Measurements from ENCODE around the gene KATNAL2. TPM values are rescaled to one million over a fixed set of nuclear protein-coding genes. Genes with fewer than 3 reads are reported as not detected.
"Not testable (repeated sequence)": the region's sequence is repeated elsewhere in the genome, so short reads cannot be mapped to it uniquely, and the experiment has no call there.

KATNAL2 gene
- total and polyA plus RNA-seq, 7 experiments from 2014 or later: 1.1 to 2.8 (median 1.7) TPM; not detected in 2

- POLR2A ChIA-PET; H3K27ac ChIP-seq (ENCODE audit: low read depth, low read length); CTCF ChIA-PET; intact Hi-C loops (cut with micrococcal nuclease); H3K27me3 Mint-ChIP-seq; ATAC-seq; H3K27me3 ChIP-seq (ENCODE audit: control insufficient read depth in 2 of 2, insufficient read depth in 2 of 2, low read length in 2 of 2); H3K4me3 ChIP-seq (ENCODE audit: low read length); H3K4me3 Mint-ChIP-seq; H3K4me1 Mint-ChIP-seq; H3K27ac Mint-ChIP-seq; H3K4me1 ChIP-seq (ENCODE audit: control insufficient read depth in 2 of 2, insufficient read depth in 2 of 2, low read length in 2 of 2); H3K36me3 Mint-ChIP-seq; H3K9me3 ChIP-seq (ENCODE audit: control insufficient read depth in 2 of 3, low read length in 3 of 3); H3K36me3 ChIP-seq (ENCODE audit: control insufficient read depth in 2 of 3, insufficient read depth in 3 of 3, low read length in 3 of 3); DNase-seq: not testable (repeated sequence)
- H3K9me3 Mint-ChIP-seq: peaks cover 0 to 22% (median 12%) of the 10 kb centered on the region in 11 donors
Observed at GRCh38 chr18:47028738-47029137, 111.3 kb downstream of the KATNAL2 start.

- CTCF ChIA-PET; intact Hi-C loops (cut with micrococcal nuclease); H3K4me1 ChIP-seq (ENCODE audit: control insufficient read depth in 2 of 2, insufficient read depth in 2 of 2, low read length in 2 of 2); H3K27me3 ChIP-seq (ENCODE audit: control insufficient read depth in 2 of 2, insufficient read depth in 2 of 2, low read length in 2 of 2); H3K9me3 ChIP-seq (ENCODE audit: control insufficient read depth in 2 of 3, low read length in 3 of 3); H3K4me3 ChIP-seq (ENCODE audit: low read length); H3K4me1 Mint-ChIP-seq; H3K27ac ChIP-seq (ENCODE audit: low read depth, low read length); H3K27me3 Mint-ChIP-seq; H3K4me3 Mint-ChIP-seq; H3K36me3 ChIP-seq (ENCODE audit: control insufficient read depth in 2 of 3, insufficient read depth in 3 of 3, low read length in 3 of 3); DNase-seq; H3K27ac Mint-ChIP-seq; POLR2A ChIA-PET: not testable (repeated sequence)
- ATAC-seq: peak; percentile 40
- Mint-ChIP-seq H3K9me3 (peaks cover 0 to 29% (median 15%) of the 10 kb centered on the region in 11 donors), H3K36me3 (peaks cover 0 to 11% (median 0%) of the 10 kb centered on the region in 5 donors)
Observed at GRCh38 chr18:47029684-47030353, 112.4 kb downstream of the KATNAL2 start.

DNA sequence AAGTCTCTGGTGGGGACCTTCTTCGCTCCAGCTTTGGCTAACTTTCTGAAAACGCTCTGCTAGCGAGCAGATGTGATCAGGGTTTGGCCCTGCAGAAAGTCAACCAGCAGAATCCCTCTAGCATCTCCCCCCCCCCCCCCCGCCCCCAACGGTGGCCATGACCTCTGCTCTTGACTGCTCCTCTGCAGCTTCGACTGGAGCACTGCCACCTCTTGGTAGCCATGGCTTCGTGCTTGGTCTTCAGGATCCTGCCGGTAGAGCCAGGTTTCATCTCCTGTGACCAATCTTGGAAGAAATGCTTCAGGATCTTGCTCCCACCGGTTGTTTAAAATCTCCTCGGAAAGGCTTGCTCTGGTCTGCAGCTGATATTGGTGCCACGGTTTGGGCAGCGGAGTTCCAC, 113.5 kb downstream of the KATNAL2 start:
- H3K4me3 ChIP-seq (ENCODE audit: low read length); H3K36me3 ChIP-seq (ENCODE audit: control insufficient read depth in 2 of 3, insufficient read depth in 3 of 3, low read length in 3 of 3); CTCF ChIA-PET; POLR2A ChIA-PET; H3K27ac ChIP-seq (ENCODE audit: low read depth, low read length); H3K27me3 Mint-ChIP-seq; DNase-seq; H3K4me1 Mint-ChIP-seq; H3K4me1 ChIP-seq (ENCODE audit: control insufficient read depth in 2 of 2, insufficient read depth in 2 of 2, low read length in 2 of 2); intact Hi-C loops (cut with micrococcal nuclease); H3K9me3 ChIP-seq (ENCODE audit: control insufficient read depth in 2 of 3, low read length in 3 of 3); H3K4me3 Mint-ChIP-seq; ATAC-seq; H3K27ac Mint-ChIP-seq; H3K27me3 ChIP-seq (ENCODE audit: control insufficient read depth in 2 of 2, insufficient read depth in 2 of 2, low read length in 2 of 2): not testable (repeated sequence)
- peaks cover 0 to 11% (median 0%) of the 10 kb centered on the region in 5 donors for H3K36me3 Mint-ChIP-seq
- H3K9me3 Mint-ChIP-seq: peaks cover 0 to 31% (median 15%) of the 10 kb centered on the region in 11 donors

DNA sequence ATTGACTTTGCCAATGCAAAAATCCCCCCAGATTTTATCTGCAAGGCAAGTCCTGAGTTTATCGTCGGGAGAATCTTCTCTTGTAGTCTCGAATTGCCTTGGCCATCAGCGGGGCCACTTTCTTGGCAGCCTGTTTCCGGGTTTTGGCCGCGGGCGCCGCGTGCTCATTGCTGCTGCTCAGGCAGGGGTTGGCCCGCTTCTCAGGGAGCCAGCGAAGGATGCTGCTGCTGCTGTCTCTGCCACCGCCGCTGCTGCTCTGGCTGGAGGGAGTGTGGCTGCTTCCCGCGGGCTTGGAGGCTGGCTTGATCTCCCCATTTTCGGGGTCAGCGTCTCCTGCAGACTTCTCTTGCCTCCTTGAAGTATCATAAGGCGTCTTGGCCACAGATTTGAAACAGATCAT, 115.5 kb downstream of the KATNAL2 start:
- peaks cover 0 to 4% (median 0%) of the 10 kb centered on the region in 5 donors for H3K27me3 Mint-ChIP-seq
- Histone ChIP-seq H3K9me3 (ENCODE audit: control insufficient read depth in 2 of 3, low read length in 3 of 3) (peaks cover 0 to 10% (median 0%) of the 10 kb centered on the region in 3 experiments), H3K4me3 (ENCODE audit: low read length) (no peak overlapping the region), H3K4me1 (ENCODE audit: control insufficient read depth in 2 of 2, insufficient read depth in 2 of 2, low read length in 2 of 2) (no peaks in the 10 kb centered on the region), H3K36me3 (ENCODE audit: control insufficient read depth in 2 of 3, insufficient read depth in 3 of 3, low read length in 3 of 3) (no peaks in the 10 kb centered on the region), H3K27ac (ENCODE audit: low read depth, low read length) (no peak overlapping the region), H3K27me3 (ENCODE audit: control insufficient read depth in 2 of 2, insufficient read depth in 2 of 2, low read length in 2 of 2) (no peaks in the 10 kb centered on the region)
- peaks cover 0 to 1% (median 0%) of the 10 kb centered on the region in 7 donors for H3K4me1 Mint-ChIP-seq
- ATAC-seq: no peak
- ChIA-PET POLR2A (no interaction called here), CTCF (no interaction called here)
- intact Hi-C loops (cut with micrococcal nuclease): no loop called here
- peaks cover 0 to 11% (median 0%) of the 10 kb centered on the region in 5 donors for H3K36me3 Mint-ChIP-seq
- peaks cover 0 to 46% (median 15%) of the 10 kb centered on the region in 11 donors for H3K9me3 Mint-ChIP-seq
- DNase-seq: no peak
- no peak overlapping the region for H3K27ac Mint-ChIP-seq
- H3K4me3 Mint-ChIP-seq: no peak overlapping the region

DNA sequence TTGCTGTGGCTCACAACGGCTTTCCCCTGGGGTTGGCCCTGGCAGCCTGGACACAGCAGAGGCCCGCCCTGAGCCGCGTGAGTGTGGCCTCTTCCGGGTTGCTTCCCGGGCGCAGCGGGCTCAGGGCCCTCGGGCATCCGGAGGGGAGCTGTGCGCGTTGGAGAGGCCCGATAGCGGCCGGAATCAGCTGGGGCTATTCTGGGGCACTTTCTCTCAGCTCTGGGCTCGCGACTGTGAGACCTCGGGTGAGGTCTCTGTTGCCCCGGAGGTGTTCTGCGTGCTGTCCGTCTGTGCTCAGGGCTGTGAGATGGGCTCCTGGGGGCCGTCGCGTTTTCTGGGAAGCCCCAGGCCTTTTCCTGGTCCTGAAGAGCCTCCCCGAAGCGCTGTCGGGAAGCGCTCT, 117.2 kb downstream of the KATNAL2 start:
- POLR2A ChIA-PET; H3K4me1 Mint-ChIP-seq; H3K4me1 ChIP-seq (ENCODE audit: control insufficient read depth in 2 of 2, insufficient read depth in 2 of 2, low read length in 2 of 2); intact Hi-C loops (cut with micrococcal nuclease); H3K27ac ChIP-seq (ENCODE audit: low read depth, low read length); H3K27me3 ChIP-seq (ENCODE audit: control insufficient read depth in 2 of 2, insufficient read depth in 2 of 2, low read length in 2 of 2); CTCF ChIA-PET; H3K4me3 ChIP-seq (ENCODE audit: low read length); ATAC-seq; H3K36me3 ChIP-seq (ENCODE audit: control insufficient read depth in 2 of 3, insufficient read depth in 3 of 3, low read length in 3 of 3); H3K4me3 Mint-ChIP-seq; H3K9me3 ChIP-seq (ENCODE audit: control insufficient read depth in 2 of 3, low read length in 3 of 3); DNase-seq; H3K27ac Mint-ChIP-seq: not testable (repeated sequence)
- Mint-ChIP-seq H3K36me3 (peaks cover 0 to 11% (median 0%) of the 10 kb centered on the region in 5 donors), H3K9me3 (peaks cover 0 to 46% (median 15%) of the 10 kb centered on the region in 11 donors), H3K27me3 (peaks cover 0 to 10% (median 6%) of the 10 kb centered on the region in 5 donors)

GRCh38 chr18:47035156-47035671, 117.8 kb downstream of the KATNAL2 start, which contains the start of gene ELOA2:
ELOA2 (minus strand) TSS chr18:47035621; CDS start chr18:47035264, 357 bp downstream.
- Mint-ChIP-seq H3K36me3 (peaks cover 0 to 11% (median 0%) of the 10 kb centered on the region in 5 donors), H3K9me3 (peaks cover 0 to 49% (median 15%) of the 10 kb centered on the region in 11 donors), H3K27ac (no peak within 1 kb of the TSS), H3K4me1 (peaks cover 0 to 1% (median 0%) of the 10 kb centered on the region in 7 donors), H3K27me3 (peaks cover 0 to 12% (median 6%) of the 10 kb centered on the region in 5 donors), H3K4me3 (no peak within 1 kb of the TSS)
- ChIA-PET POLR2A (no interaction called here), CTCF (no interaction called here)
- intact Hi-C loops (cut with micrococcal nuclease): no loop called here
- Histone ChIP-seq H3K27ac (ENCODE audit: low read depth, low read length) (no peak within 1 kb of the TSS), H3K9me3 (ENCODE audit: control insufficient read depth in 2 of 3, low read length in 3 of 3) (peaks cover 0 to 10% (median 0%) of the 10 kb centered on the region in 3 experiments), H3K36me3 (ENCODE audit: control insufficient read depth in 2 of 3, insufficient read depth in 3 of 3, low read length in 3 of 3) (no peaks in the 10 kb centered on the region), H3K4me3 (ENCODE audit: low read length) (no peak within 1 kb of the TSS), H3K4me1 (ENCODE audit: control insufficient read depth in 2 of 2, insufficient read depth in 2 of 2, low read length in 2 of 2) (no peaks in the 10 kb centered on the region), H3K27me3 (ENCODE audit: control insufficient read depth in 2 of 2, insufficient read depth in 2 of 2, low read length in 2 of 2) (no peaks in the 10 kb centered on the region)
- DNase-seq: no peak
- no peak for ATAC-seq
